HL-60/S4 treated with retinoic acid at 250 ng/mL for 4 days and 3 days (cell line): ENCODE measurements around the gene SPAG16.

Source experiments
- in situ Hi-C: fragments of 300-500 bp; cut with MboI; formaldehyde crosslinking; loops from 2 replicates; pipeline ENCODE4 v1.7.0; 2022; ENCODE audit warnings: low sequenced_read_pairs

The SPAG16 gene

DNA sequence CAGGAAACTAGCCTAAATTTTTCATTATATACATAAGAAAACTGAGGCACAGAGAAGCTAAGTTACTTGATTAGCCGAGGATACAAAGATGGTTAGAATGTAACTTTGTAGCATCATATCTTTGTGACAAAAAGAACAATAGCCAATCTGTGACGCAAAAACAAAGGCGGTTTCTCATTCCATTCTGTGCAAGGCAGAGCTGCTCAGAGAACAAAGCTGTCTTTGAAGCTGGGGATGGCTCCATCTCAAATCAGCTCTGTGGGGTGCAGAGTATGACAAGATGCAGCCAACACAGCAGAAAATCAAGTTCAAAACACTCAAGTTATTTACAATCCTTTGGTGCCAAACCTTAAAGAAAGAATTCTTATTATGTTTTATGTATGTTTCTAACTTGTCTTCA is 1044.7 kb downstream of the SPAG16 start:
- in situ Hi-C loops = no loop called here

DNA sequence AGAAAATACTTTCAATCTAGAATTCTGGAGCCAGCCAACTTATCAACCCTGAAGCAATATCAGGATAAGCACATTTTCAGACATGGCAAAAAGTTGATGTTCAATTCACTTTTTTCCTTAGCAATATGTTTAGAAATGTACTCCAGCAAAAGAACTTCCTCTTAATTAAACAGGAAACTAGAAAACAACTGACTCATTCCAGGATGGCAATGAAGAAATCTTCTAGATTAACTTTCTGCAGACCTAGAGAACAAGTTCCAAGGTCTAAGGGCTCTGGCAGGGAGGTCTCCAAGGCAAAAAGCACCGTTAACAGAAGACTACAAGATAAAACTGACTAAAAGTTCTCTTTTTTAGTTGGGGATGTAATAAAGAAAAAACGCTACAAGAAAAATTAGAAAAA is 1057.4 kb downstream of the SPAG16 start:
- in situ Hi-C loops = no loop called here

DNA sequence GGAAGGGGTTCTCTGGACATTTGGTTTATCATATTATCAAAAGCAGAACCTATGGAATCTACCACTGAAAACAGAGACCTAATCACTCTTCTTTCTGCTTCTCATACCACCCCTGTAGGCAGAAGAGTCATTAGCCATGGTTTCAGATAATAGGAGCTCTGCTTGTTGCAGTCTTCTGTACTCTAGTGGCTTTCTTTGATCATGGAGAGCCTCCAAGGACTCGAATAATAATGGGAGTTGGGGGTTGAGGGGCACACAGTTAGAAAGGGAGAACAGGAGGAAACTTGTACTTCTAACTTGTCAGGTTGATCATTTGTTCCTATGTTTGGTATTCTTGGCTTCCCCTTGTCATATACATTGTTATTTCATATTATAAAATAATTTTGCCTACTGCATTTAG is 1074.2 kb downstream of the SPAG16 start:
- in situ Hi-C loops = no loop called here

DNA sequence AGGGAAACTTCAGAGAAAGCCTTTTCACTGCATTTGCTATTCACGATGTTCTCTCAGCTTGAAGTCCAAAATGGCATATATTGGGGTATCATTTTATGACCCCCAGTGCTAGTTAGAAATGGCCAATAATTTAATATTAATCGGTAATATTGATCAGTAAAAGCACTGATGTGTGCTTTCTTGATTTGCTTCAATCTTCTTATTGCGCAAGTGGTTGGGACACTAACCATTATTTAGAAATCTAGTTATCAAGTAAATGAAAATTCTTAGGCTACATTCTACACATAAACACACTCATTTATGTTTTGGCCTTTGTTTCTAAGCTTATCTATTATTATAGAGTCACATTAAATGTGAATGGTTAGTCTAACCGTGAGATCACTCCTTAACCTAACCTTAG is 1076.9 kb downstream of the SPAG16 start:
- in situ Hi-C loops = no loop called here

DNA sequence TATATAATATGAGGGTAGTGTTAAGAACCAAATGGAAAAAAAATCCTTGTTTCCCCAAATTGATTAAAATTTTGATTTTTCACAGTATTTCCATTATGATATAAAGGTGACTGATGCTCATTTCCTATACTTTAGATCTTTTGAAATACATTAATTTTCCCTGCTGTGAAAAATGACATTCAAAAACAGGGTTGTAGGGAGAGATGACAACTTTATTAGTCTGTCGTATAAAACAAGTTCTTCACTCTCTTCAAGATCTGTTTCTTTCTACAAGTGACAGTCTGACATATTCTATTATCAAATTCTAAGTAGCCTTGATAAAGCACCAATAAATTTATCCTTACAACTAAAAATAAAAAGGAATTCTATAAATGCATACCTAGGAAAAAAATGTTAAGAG is 1081.3 kb downstream of the SPAG16 start:
- in situ Hi-C loops = no loop called here

DNA sequence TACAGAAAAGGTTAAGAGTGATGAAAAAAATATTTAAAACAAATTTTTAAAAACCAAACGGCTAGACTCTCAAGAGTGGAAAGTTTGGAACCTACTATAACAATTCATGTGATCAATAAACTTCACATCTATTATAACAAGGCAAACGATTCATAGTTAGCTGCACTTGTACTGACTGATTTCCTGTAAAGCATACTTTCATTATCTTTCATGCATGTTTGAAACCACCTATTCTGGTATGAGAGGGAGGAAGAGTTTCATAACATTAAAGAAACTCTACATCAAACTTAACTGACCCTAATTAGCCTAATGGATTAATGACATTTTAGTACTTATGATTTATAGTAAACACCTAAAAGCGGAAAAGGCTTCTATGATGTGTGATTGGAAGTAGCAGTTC is 1082.9 kb downstream of the SPAG16 start:
- in situ Hi-C loops = no loop called here

DNA sequence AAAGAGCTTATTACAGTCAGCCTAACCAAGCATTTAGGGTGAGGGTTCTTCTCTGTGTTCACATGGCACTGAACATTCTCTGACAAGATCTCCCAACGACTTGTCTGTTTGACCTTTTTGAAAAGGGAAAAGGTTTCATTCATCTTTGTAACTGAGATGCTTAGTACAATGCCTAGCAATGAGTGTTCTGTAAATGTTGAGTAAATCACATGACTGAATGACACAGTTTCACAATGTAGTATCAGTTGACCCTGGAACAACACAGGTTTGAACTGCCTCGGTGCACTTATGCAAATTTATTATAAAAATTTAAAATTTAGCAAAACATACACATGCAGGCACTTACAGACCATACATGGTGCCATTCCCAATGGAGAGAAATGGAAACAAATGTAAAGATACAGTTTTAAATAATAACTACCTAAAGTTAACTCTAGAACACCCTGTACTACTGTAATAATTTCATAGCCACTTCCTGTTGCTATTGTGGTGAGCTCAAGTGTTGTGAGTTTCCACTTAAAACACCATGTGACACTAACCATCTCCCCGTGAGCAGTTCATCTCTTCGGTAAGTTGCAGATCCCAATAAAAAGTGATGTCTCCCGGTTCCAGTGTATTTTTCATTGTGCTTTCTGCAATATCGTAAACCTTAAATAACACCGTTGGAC is 1092.5 kb downstream of the SPAG16 start:
- in situ Hi-C loops = no loop called here

DNA sequence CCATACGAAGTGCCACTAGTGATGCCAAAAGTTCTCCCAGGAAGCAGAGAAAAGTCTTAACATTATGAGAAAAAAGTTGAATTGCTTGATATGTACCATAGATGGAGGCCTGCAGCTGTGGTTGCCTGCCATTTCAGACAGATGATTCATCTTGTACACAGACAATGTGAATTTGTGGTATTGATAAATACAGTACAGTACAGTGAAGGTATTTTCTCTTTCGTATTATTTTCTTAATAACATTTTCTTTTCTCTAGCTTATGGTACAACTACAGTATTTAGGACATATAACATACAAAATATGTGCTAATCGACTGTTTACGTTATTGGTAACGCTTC is 1093.0 kb downstream of the SPAG16 start:
- in situ Hi-C loops = no loop called here

DNA sequence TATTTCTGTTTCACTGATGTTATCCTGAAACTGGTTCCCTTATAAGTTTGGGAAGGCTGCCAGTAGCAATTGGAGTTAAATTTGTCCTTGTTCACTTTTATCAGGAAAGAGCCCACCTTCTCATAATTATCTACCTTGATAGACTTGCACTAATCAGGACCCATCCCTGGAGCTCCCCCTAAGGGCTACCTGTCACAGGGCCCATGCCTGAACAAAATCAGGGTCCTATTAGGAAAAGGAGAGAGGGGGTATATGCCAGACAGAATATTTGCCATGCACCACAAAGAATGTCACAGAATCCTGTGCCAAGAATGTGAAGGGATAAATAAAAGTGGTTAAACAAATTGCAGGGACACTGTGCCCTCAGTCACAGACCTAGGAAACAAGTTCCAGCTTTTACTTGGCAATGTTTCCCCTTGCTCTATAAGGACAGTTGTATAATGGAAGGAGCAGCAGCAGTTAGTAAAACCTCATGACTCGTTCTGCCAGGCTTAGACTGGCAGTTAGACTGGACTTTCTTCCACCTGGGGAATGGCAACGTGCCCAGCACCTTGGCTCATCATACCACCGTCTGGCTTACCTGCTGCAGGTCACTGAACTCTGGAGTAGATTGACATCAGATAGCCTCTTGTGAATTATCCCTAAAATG is 1094.3 kb downstream of the SPAG16 start:
- in situ Hi-C loops = no loop called here

DNA sequence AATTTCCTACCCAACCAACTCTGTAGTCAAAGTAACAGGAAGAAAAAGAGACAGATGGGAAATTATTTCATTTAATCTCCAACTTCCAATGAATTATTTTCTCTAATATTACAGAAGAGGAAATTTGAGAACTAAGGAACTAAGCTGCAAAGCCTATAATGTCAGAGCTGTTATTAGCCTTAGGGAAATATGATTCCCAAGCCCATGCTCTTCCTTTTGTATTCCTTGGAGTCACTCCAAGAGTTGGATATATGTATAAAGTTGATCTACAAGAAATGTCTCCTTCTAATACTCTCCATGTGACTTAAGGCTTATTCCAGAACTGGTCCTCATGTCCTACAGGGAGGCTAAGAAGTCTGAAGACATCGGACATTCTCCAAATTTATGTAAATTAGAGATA is 1095.0 kb downstream of the SPAG16 start:
- in situ Hi-C loops = no loop called here

DNA sequence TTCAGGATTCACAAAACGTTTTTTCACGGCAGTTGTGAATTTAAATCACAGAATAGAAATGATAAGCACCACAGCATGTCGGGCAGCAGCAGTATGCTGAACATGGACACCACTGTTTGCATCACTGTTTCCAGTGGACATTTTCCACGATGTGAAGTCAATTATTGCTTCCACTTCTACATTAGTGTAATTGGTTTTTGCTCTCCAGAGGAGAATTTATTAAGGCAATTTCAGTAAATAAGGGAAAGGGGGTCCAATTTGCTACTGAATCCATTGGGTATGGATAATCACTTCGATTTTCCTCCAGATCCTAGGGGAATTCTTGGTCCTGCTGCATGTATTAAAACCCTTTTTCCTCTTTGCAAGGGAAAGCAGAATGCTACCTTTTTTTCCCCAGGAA is 1096.4 kb downstream of the SPAG16 start:
- in situ Hi-C loops = no loop called here

DNA sequence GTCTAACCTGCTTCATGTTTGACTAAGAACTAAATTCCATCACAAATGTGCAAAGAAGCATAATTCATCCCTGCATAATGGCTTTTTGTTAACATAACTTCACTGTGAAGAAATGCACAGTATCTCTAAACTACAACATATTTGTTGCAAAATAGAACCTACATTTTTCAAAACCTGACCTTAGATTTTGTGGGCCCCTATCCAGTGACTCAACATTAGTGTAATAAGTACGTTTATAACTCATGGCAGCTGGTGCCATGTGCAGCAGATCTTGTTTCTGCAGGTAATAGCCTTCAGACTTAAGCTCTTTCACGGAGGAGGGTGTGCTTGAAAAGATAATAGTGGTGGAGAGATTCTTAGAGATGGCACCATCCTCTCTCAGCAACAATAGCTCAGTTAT is 1098.0 kb downstream of the SPAG16 start:
- in situ Hi-C loops = no loop called here

DNA sequence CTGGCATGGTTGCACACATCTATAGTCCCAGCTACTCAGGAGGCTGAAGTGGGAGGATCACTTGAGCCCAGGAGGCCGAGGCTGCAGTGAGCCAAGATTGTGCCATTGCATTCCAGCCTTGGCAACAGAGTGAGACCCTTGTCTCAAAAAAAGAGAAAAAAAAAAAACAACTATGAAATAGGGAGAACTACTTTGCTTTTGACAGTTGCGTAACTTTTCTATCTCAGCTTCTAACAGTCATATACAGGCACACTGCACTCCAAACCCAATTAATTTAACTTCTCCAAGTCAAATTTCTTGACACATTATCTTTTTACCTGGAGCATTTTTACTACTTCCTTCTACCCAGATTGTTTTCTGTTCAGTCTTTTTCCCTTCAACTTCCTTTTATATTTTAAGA is 1102.5 kb downstream of the SPAG16 start:
- in situ Hi-C loops = no loop called here

DNA sequence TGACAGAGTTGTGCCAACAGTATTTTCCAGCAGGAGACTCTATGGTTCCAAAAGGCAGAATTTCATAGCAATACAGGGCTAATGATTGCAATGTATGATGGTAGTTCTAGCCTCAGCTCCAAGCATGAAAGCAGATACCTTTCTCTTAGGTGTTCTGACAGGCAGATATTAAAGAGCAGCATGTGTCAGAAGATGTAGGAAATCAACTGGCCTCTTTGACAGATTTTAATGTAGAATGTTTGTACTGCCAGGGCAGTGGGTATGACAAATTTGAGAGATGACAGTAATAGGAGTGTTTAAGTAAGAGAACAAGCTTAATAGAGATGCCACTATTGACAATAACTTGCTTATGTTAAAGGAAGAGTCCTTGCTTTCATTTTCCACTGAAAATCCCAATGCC is 1105.1 kb downstream of the SPAG16 start:
- in situ Hi-C loops = no loop called here

DNA sequence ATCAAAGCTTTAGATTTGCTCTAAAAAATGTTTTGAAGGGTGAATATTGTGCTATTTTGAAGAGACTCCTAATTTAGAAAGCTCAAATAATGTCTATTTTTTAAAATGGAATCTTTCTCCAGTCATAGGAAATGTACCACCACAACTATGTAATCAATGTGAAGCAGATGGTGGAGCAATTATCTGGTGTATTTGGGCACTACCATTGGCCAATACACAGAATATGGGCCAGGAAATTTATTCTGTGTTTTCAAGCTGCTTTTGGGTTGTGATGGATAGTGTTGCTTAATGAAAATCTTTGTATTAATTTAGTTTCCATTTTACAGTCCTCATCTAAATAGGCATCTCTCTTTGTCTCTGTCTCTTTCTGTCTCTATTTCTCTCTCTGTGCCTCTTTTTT is 1109.5 kb downstream of the SPAG16 start:
- in situ Hi-C loops = no loop called here

DNA sequence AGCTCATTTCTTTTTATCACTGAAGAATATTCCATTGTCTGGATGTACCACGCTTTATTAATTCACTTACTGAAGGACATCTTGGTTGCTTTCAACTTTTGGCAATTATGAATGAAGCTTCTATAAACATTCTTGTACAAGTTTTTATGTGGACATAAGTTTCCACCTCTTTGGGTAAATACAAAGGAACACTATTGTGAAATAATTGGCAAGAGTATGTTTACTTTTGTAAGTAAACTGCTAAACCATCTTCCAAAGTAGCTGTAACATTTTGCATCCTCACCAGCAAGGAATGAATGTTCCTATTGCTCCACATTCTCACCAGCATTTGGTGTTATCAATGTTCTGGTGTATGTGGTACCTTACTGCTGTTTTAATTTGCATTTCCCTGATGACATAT is 1110.8 kb downstream of the SPAG16 start:
- in situ Hi-C loops = no loop called here

DNA sequence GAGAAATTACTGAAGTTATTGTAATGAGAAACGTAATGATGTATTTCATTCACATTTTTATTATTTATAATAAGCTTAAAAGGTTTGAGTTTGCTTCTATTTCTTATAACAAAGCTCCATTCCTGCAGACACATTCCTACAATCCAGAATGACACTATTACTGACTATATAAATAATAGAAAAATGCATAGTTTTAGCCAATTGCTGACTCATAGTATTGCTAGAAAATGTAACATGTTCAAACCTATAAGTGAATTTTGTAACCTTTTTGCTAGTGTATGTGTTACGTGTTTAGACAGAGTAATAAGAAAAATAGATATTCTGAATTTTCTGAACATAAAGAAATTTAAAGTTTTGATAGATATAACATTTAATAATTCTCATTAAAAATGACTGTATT is 1117.3 kb downstream of the SPAG16 start:
- in situ Hi-C loops = no loop called here

DNA sequence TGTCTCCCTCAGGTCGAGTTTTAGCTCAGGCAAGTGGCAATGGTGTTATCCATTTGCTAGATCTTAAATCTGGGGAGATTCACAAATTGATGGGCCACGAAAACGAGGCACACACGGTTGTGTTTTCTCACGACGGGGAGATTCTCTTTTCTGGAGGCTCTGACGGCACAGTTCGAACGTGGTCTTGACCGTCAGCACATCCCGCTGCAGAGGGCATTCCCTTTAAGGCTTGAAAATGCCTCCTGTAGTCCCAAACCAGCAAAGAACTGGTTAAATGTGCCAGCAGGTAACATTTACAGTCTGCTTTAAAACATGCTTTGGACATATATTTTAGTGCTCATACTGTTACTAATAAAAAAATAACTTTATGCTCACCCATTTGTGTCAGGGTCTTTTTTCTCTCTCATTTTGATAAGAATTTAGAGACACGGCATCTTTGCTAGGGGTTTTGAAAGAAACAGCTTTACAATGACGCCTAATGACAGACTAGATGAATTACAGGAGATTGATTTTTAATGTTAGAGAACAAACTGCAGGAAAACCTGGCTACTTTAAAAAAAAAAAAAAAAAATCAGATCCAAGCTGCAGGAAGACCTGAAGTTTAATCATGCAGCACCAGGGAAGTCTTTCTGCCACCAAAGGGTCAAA is 1126.0 kb downstream of the SPAG16 start:
- in situ Hi-C loops = no loop called here

DNA sequence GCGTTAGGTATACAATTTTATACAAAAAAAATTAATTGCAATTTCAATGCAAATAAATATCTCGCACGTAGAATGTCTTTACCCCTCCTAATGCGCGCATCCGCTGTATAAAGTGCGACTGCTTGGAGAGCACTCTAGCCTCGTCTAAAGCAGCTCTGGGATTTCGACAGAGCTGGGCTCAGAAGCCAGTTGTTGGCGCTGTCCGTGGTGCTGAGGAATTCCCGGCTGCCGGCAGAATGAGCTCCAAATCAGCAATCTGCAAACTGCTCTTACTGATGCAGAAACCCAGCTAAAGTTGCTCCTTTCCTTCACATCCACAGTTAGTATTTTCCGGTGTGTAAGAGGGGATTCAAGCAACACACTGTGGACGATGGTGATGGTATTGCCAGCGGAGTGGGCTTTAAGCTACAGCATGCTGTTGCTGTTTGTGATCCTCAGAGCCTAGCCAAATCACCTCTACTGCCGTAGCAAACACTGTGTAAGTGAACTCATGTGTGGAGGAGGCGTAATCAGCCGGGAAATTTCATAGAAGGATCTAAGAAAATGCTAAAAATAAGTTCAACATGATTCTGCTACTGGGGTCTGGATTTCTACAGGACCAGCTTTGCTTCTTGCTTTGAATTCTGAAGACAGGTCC is 1126.8 kb downstream of the SPAG16 start, which contains the start of gene VWC2L:
VWC2L (plus strand) TSS at position 137 of the 637 bp plus-strand sequence. CDS start 3,140 bp downstream, outside the sequence.
- in situ Hi-C loops = no loop called here

DNA sequence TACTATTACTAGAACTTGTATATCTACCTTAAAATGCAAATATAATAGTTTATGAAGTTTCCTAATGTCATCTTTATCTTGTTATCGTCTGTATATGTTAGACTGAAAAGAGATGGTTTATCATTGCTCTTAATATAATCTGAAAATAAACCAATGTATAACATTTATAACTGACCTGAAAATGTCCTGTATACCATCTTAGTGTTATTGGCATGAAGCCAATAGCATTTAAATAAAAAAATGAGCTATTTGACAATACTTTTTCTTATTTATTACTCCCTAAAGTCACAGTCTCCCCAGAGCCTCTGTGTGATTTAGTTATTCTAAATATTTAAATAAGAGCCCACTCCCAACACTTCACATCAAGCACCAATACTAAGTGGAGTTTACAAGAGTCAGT is 1128.4 kb downstream of the SPAG16 start:
- in situ Hi-C loops = no loop called here

DNA sequence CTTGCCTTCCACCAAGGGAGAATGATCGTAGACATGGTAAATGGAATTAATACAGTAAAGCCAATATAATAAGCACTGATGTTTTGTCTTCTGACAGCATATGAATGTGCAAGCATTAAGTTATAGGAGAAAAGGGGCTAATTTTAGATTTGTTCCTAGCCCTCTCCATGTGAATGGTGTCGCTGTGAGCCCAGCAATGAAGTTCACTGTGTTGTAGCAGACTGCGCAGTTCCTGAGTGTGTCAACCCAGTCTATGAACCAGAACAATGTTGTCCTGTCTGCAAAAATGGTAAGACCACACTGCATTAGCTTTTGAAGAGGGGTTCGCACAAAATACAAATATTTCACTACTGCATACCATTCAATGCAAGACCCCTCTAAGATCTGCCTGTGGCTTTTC is 1152.2 kb downstream of the SPAG16 start:
- in situ Hi-C loops = no loop called here
